Stimulated activated CD8-positive, alpha-beta memory T cell treated with anti-CD3 and anti-CD28 coated beads, Interleukin-7, amount 100 ng/mL, for 4 hours (primary cell): ENCODE data around the gene GLG1.
A peak's percentile ranks its signal among the peaks of the same experiment; 100 is the strongest.
"Not testable (repeated sequence)": the region's sequence is repeated elsewhere in the genome, so short reads cannot be mapped to it uniquely, and the experiment has no call there.

ENCODE experiments used
- DNase-seq, 2 donors: peaks; one replicate each; pipeline ENCODE4 v3.0.0-alpha.2; 2020; ENCODE audit warnings: low read depth in 2 of 2

GLG1 gene

DNA sequence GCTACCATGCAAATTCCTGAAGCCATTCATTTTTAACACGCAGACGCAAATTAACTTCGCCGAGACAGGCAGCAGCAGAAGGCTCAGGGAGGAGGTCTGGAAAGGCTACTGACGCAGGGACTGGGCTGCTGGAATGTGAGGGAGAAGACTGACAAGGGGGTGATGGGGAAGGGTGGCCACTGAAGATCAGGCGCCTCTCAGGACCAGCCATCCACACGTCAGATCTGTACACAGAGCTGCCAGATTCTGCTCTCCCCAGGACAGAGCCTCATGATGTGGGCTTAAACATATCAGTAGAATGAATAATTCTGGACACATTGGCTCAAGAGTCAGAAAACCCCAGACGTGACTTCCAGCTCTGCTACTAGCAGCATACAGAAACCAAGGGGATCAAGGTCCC lies 160.0 kb downstream of the GLG1 start:
- DNase-seq, result no peak

- not testable (repeated sequence) for DNase-seq
These were observed 163.1 kb downstream of the GLG1 start for GRCh38 chr16:74443624-74444346.

- DNase-seq, result no peak
These were observed 167.2 kb downstream of the GLG1 start for GRCh38 chr16:74439685-74440084.

- no peak for DNase-seq
These were observed 168.4 kb downstream of the GLG1 start for GRCh38 chr16:74438492-74438979.

DNA sequence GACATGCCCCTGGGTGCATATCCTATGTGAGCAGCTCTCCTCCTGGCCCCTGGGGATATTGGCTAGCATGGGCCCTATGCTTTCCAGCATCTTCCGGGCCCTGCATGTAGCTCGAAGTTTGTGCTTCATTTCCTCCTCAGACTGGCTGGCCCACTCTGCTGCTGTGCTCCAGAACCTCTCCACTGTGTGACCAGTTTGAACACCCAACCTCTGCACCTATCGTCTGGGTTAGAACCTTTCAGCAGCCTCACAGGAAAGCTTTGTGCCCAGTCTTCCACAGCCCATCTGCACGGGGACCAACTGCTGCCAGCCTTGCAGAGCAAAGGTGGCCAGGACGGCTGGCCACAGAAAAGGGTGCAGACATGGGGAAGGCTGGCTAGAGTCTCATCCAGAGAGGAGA lies 175.4 kb downstream of the GLG1 start:
- DNase-seq, result no peak

GRCh38 chr16:74430036-74430712 lies 176.7 kb downstream of the GLG1 start:
- peak; percentile 25 to 39 for DNase-seq

- DNase-seq, result not testable (repeated sequence)
These were observed 178.4 kb downstream of the GLG1 start for GRCh38 chr16:74428493-74428892.

GRCh38 chr16:74425751-74426150 lies 181.2 kb downstream of the GLG1 start:
- DNase-seq, result not testable (repeated sequence)

DNA sequence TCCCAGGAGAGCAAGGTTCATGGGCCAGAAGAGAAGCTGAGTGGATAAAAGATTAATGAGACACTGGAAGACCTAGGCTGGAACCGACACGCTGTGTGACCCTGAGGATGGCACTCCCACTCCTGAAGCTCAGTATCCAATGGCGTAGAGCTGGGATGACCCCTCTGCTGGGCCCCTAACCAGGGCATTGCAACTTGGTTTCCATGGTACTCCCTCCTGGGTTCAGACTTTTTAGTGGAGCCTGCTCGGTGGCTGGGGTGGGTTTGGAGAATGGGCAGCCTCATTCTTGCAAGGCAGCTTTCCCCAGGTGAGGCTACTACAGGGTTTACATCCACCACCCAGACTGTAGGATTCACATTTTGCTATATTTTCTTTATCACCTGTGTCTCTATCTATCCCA lies 183.2 kb downstream of the GLG1 start:
- DNase-seq, result not testable (repeated sequence)

DNA sequence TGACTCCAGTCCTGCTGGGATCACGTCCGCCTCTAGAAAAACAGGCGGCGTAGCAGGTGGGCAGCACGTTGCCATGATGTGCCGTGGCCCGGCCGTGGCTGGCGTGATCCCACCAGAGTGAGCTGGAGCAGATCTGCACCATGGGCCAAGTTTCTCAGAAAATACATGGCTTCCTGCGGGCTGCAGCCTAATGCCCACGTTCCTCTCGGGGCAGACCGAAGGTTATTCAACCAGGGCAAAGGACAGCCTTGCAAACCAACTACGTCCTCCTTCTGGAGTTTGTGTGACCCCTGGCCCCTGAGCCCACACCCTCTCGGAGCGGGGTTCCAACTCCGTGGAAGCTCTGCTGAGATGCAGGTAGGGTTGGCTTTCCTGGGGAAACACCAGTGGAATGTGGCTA lies 184.8 kb downstream of the GLG1 start:
- not testable (repeated sequence) for DNase-seq

- not testable (repeated sequence) for DNase-seq
These were observed 185.5 kb downstream of the GLG1 start for GRCh38 chr16:74421482-74421785.

- not testable (repeated sequence) for DNase-seq
These were observed 186.1 kb downstream of the GLG1 start, which contains the start of gene CLEC18B for GRCh38 chr16:74420612-74421481. CLEC18B (minus strand) TSS chr16:74421478; CDS start chr16:74421270, 208 bp downstream.

DNA sequence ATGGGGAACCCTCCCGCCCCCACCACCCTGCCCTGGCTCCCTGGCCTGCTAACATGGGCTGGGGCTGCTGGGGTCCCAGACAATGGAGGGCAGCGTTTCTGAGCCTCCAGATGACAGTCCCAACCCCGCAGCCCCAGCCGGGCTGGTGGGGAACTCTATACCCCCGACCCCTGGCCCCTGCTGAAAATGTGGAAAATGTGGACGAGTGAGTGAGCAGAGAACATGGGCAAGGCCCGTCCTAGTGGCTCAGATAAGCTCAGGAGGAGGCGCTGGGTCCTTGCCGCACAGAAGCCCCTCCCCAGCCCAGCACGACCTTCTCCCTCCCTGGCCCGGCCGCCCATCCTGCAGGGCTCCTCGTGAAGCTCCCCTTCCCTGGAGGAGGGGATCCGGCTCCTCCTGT lies 187.1 kb downstream of the GLG1 start:
- DNase-seq, result not testable (repeated sequence)

- not testable (repeated sequence) for DNase-seq
These were observed 189.0 kb downstream of the GLG1 start for GRCh38 chr16:74417897-74418296.

DNA sequence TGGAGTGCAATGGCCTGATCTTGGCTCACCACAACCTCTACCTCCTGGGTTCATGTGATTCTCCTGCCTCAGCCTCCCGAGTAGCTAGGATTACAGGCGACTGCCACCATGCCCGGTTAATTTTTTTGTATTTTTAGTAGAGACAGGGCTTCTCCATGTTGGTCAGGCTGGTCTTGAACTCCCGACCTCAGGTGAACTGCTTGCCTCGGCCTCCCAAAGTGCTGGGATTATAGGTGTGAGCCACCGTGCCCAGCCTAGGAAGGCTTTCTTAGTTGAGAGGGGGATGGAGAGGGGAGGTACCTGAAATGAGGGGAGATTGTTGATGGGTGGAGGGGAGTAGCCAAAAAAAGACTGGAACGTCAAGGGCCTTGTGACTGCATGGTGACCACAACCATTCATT lies 193.0 kb downstream of the GLG1 start:
- DNase-seq, result not testable (repeated sequence)

- not testable (repeated sequence) for DNase-seq
These were observed 193.4 kb downstream of the GLG1 start for GRCh38 chr16:74413485-74413884.

GRCh38 chr16:74412775-74413390 lies 194.0 kb downstream of the GLG1 start:
- DNase-seq, result not testable (repeated sequence)

DNA sequence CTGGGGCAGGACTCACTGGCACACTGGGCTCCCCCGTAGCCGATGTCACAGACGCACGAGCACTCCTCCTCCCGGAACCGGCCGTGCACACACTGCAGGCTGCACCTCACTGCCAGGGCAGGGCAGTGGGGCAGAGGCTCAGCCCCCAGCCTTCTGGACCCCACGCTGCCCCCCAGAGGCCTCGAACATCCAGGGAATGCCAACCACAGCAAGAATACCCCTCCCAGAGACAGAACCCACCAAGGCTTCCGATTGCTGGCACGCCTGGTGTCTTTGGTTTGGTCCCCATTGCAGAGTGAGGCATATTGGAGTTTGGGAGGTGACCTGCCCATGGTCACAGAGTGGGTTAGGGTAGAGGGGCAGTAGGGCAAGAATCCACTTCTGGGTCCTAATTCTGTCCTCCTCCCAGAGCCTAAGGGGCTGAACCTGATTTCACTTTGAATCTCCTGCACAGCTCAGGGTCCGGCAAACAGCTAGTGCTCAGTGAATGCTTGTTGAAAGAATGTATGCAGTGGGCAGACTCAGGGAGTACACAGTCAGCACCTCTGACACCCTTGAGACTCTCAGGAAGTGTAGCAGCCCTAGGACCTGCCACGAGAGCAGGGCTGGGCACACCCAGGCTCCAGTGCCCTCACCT lies 194.7 kb downstream of the GLG1 start:
- DNase-seq, result not testable (repeated sequence)

- DNase-seq, result not testable (repeated sequence)
These were observed 195.9 kb downstream of the GLG1 start for GRCh38 chr16:74410981-74411380.

GRCh38 chr16:74410057-74410957 lies 196.6 kb downstream of the GLG1 start:
- not testable (repeated sequence) for DNase-seq
